H1 (cell line): ENCODE results near the gene CDRT4. TPM values are rescaled to one million over a fixed set of nuclear protein-coding genes. Genes with fewer than 3 reads are reported as not detected.

Experiments used
- CTCF ChIA-PET: fragments of 300-600 bp; sonication (Branson Sonifier 250); formaldehyde crosslinking; loops from one replicate; lab custom pipeline; 2021; ENCODE audit not compliant: partially characterized antibody; lab: Charles Lee
- POLR2A ChIA-PET: fragments of 300-600 bp; sonication (Branson Sonifier 250); formaldehyde crosslinking; loops from one replicate; lab custom pipeline; 2021; ENCODE audit warnings: inconsistent platforms; ENCODE audit not compliant: partially characterized antibody; lab: Charles Lee
- DNase-seq, 2 experiments: peaks; one replicate each; pipeline versions ENCODE4 v3.0.0 to v3.0.0-alpha.2; 2010 to 2022; ENCODE audit warnings: low spot score in 2 of 2, low read depth in 1 of 2, mixed read lengths in 1 of 2
- FAIRE-seq: peaks from 2 replicates; lab custom pipeline; 2011; peaks lifted over from hg19 to GRCh38; lab: Jason Lieb, UNC
- H2AFZ ChIP-seq: 2 replicates; pipeline ENCODE4 v1.8.1; 2012; ENCODE audit warnings: low read length, inconsistent platforms
- H2AK5ac ChIP-seq: 2 replicates; pipeline ENCODE4 v1.6.1; 2013; ENCODE audit warnings: low read depth, low read length
- H2BK120ac ChIP-seq: replicated peaks from 2 replicates; pipeline ENCODE3; 2013; ENCODE audit warnings: low read depth, low read length, inconsistent platforms
- H2BK12ac ChIP-seq: 2 replicates; pipeline ENCODE4 v1.6.1; 2013; ENCODE audit warnings: low read depth, low read length
- H2BK15ac ChIP-seq: 2 replicates; pipeline ENCODE4 v1.6.1; 2013; ENCODE audit warnings: low read length
- H2BK20ac ChIP-seq: 2 replicates; pipeline ENCODE4 v1.6.1; 2013; ENCODE audit warnings: low read length
- H2BK5ac ChIP-seq: 2 replicates; pipeline ENCODE4 v1.6.1; 2013; ENCODE audit warnings: low read depth, low read length
- H3K14ac ChIP-seq: 2 replicates; pipeline ENCODE4 v1.6.1; 2013; ENCODE audit warnings: inconsistent platforms; ENCODE audit not compliant: insufficient read length
- H3K18ac ChIP-seq: 2 replicates; pipeline ENCODE4 v1.6.1; 2013; ENCODE audit warnings: low read length; ENCODE audit errors: extremely low read depth
- H3K23ac ChIP-seq: 2 replicates; pipeline ENCODE4 v1.6.1; 2013; ENCODE audit warnings: inconsistent platforms; ENCODE audit not compliant: insufficient read length
- H3K23me2 ChIP-seq: 2 replicates; pipeline ENCODE4 v1.6.1; 2013; ENCODE audit warnings: low read depth, low read length
- H3K27ac ChIP-seq: 2 replicates; pipeline ENCODE4 v1.6.1; 2011; ENCODE audit warnings: low read depth, low read length, inconsistent platforms
- H3K27me3 ChIP-seq, 4 experiments: replicated peaks in 1 of 4; 1 replicate in 1 of 4; 2 replicates in 3 of 4; pipeline versions ENCODE4 v1.6.1 to v1.8.1; 2011 to 2013; ENCODE audit warnings: low read length in 3 of 4, mild to moderate bottlenecking in 3 of 4, inconsistent platforms in 2 of 4, mixed read lengths in 2 of 4, moderate library complexity in 1 of 4; ENCODE audit not compliant: control insufficient read depth in 3 of 4, insufficient read depth in 3 of 4; ENCODE audit errors: extremely low read depth in 1 of 4
- H3K36me3 ChIP-seq, 4 experiments: 2 replicates each; pipeline versions ENCODE4 v1.6.1 to v1.8.1; 2011 to 2013; ENCODE audit warnings: mild to moderate bottlenecking in 4 of 4, low read length in 3 of 4, moderate library complexity in 2 of 4, control low read depth in 1 of 4, inconsistent platforms in 1 of 4; ENCODE audit not compliant: insufficient read depth in 4 of 4, control insufficient read depth in 2 of 4
- H3K4ac ChIP-seq: replicated peaks from 2 replicates; pipeline ENCODE3; 2013; ENCODE audit warnings: low read length, low read depth, mixed read lengths, inconsistent platforms; ENCODE audit not compliant: insufficient read length
- H3K4me1 ChIP-seq, 4 experiments: replicated peaks in 1 of 4; 1 replicate in 1 of 4; 2 replicates in 3 of 4; pipeline versions ENCODE4 v1.6.1 to v1.8.1; 2011 to 2013; ENCODE audit warnings: low read length in 3 of 4, inconsistent platforms in 2 of 4, mixed read lengths in 1 of 4; ENCODE audit not compliant: insufficient read depth in 4 of 4, control insufficient read depth in 3 of 4
- H3K4me2 ChIP-seq, 2 experiments: 2 replicates each; pipeline versions ENCODE4 v1.6.1 to v1.8.1; 2011 to 2013; ENCODE audit warnings: low read depth in 2 of 2, low read length in 2 of 2, control low read depth in 1 of 2, inconsistent platforms in 1 of 2, mild to moderate bottlenecking in 1 of 2; ENCODE audit not compliant: insufficient read depth in 1 of 2
- H3K4me3 ChIP-seq, 4 experiments: fragments of 200-600, 300-600 bp in 1 of 4; sonication (generic), shearing (Covaris generic), sonication (Bioruptor Twin) in 1 of 4; 2 replicates each; pipeline versions ENCODE4 v1.5.1 to v1.8.1; 2011 to 2016; ENCODE audit warnings: low read length in 4 of 4, low read depth in 3 of 4, control low read depth in 2 of 4, inconsistent platforms in 2 of 4, mild to moderate bottlenecking in 2 of 4, mixed read lengths in 1 of 4, moderate library complexity in 1 of 4; ENCODE audit not compliant: insufficient read depth in 2 of 4; ENCODE audit errors: extremely low read depth in 1 of 4
- H3K56ac ChIP-seq: replicated peaks from 2 replicates; pipeline ENCODE3; 2013; ENCODE audit warnings: low read depth, mild to moderate bottlenecking, mixed read lengths, low read length, inconsistent platforms; ENCODE audit not compliant: insufficient read length
- H3K79me1 ChIP-seq: 2 replicates; pipeline ENCODE4 v1.6.1; 2013; ENCODE audit warnings: low read depth, low read length, control low read depth
- H3K79me2 ChIP-seq, 2 experiments: 2 replicates each; pipeline versions ENCODE4 v1.6.1 to v1.8.1; 2012 to 2013; ENCODE audit warnings: low read length in 2 of 2, mild to moderate bottlenecking in 2 of 2, inconsistent platforms in 1 of 2; ENCODE audit not compliant: insufficient read depth in 2 of 2, control insufficient read depth in 1 of 2
- H3K9ac ChIP-seq, 4 experiments: replicated peaks in 1 of 4; 1 replicate in 1 of 4; 2 replicates in 3 of 4; pipeline versions ENCODE4 v1.6.1 to v1.8.1; 2011 to 2013; ENCODE audit warnings: low read depth in 3 of 4, low read length in 3 of 4, control low read depth in 2 of 4, mild to moderate bottlenecking in 2 of 4, moderate library complexity in 2 of 4, inconsistent platforms in 1 of 4; ENCODE audit errors: extremely low read depth in 1 of 4
- H3K9me3 ChIP-seq, 2 experiments: 2 replicates each; pipeline versions ENCODE4 v1.6.1 to v1.8.1; 2012 to 2013; ENCODE audit warnings: mild to moderate bottlenecking in 2 of 2, moderate library complexity in 2 of 2, control low read depth in 1 of 2, inconsistent platforms in 1 of 2, low read depth in 1 of 2, low read length in 1 of 2, mixed read lengths in 1 of 2; ENCODE audit not compliant: insufficient read depth in 2 of 2
- H4K20me1 ChIP-seq, 2 experiments: replicated peaks in 1 of 2; 2 replicates each; pipeline versions ENCODE3 to v1.8.1; 2011 to 2013; ENCODE audit warnings: inconsistent platforms in 2 of 2, low read length in 2 of 2, mild to moderate bottlenecking in 1 of 2; ENCODE audit not compliant: insufficient read depth in 2 of 2, control insufficient read depth in 1 of 2
- H4K5ac ChIP-seq: 2 replicates; pipeline ENCODE4 v1.6.1; 2013; ENCODE audit warnings: low read length, low read depth, mixed read lengths, inconsistent platforms; ENCODE audit not compliant: insufficient read length
- H4K8ac ChIP-seq: 2 replicates; pipeline ENCODE4 v1.8.0; 2013; ENCODE audit warnings: mild to moderate bottlenecking, moderate library complexity, low read length, inconsistent platforms; ENCODE audit not compliant: insufficient read depth; ENCODE audit errors: extremely low read depth
- H4K91ac ChIP-seq: replicated peaks from 2 replicates; pipeline ENCODE3; 2013; ENCODE audit warnings: low read length, mixed read lengths, inconsistent platforms; ENCODE audit not compliant: insufficient read length
- SIX5 ChIP-seq: IDR thresholded peaks from 2 replicates; pipeline ENCODE4 v1.6.1; 2011; ENCODE audit warnings: mild to moderate bottlenecking, low read depth, low read length
- SRF ChIP-seq: IDR thresholded peaks from 2 replicates; pipeline ENCODE4 v1.6.1; 2011; ENCODE audit warnings: mild to moderate bottlenecking, low read depth, low read length, moderate library complexity
- ZNF274 ChIP-seq: IDR thresholded peaks from 2 replicates; pipeline ENCODE4 v1.7.0; 2012; ENCODE audit warnings: low read length, borderline replicate concordance; ENCODE audit errors: extremely low read depth
- WGBS, 2 experiments: shearing (Covaris generic) in 1 of 2; methylation state at CpG; one replicate each; pipeline versions ENCODE4 v1.1.6 to v1.1.7; 2013 to 2015; ENCODE audit warnings: low lambda C conversion rate in 2 of 2, mixed read lengths in 2 of 2, inconsistent platforms in 1 of 2, low coverage in 1 of 2, missing lambda C conversion rate in 1 of 2; ENCODE audit not compliant: insufficient replicate concordance in 2 of 2, insufficient coverage in 1 of 2, insufficient read length in 1 of 2; ENCODE audit errors: extremely low coverage in 1 of 2, missing lambda C conversion rate in 1 of 2; 5-methylcytosine and 5-hydroxymethylcytosine counted together
- polyA plus RNA-seq, 7 experiments: library from polyadenylated mRNA; depleted of rRNA in 3 of 7; stranded (reverse) in 5 of 7; unstranded in 2 of 7; fragments of >200 nt in 5 of 7; fragments of 200-250 nt in 2 of 7; gene quantifications; 1 replicate in 5 of 7; 2 replicates in 1 of 7; 4 replicates in 1 of 7; pipeline versions ENCODE4 v1.2.1 to v1.2.3, GENCODE V29; 2011 to 2013; ENCODE audit warnings: missing spikeins in 2 of 7, mixed read lengths in 2 of 7
- total RNA-seq: library from RNA; stranded (reverse); fragmentation: NEBNext Ultra II Directional; extraction: Animal tissue kit (Norgen Biotek cat#: 25700); gene quantifications from 2 replicates; pipeline ENCODE4 v1.2.1, GENCODE V29; 2021

Gene CDRT4
- total and polyA plus RNA-seq, 2 of the 8 experiments (the other 6 are each of a cell fraction or from before 2014, with no cell fraction given), result 2.6 to 5.6 TPM

DNA sequence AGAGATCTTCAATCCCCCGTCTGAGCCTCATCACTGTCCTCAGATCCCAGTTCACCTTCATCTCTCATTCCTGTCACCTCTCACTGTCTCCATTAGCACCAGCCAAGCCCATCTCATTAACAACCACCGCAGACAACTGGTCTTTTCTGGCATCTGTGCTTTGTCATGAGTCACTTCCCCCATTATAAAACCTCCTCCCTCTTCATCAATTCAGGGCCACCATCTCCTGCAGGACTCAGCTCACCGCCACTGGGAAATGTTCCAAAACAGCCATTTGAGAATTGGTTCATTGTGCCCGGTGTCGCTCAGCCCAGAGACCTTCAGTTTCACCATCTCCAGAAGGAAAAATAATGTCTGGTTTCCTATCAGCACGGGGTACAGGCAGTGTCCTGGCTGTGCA lies 69.1 kb downstream of the CDRT4 start:
- 95% methylated on average over 6 of the region's 6 CpGs; no CpG with 5 or more reads in 1 of the 2 experiments for WGBS, 2 experiments
- no peak overlapping the region for H4K91ac ChIP-seq
- no peak overlapping the region for H3K4me3 ChIP-seq
- ChIA-PET CTCF (interaction anchor here (1.0 to 1.5 kb wide), 4 partner anchors 8 to 104 kb away, joined by 3 to 5 read pairs (median 4); no protein-coding TSS in a partner anchor), POLR2A (no interaction called here)
- H3K18ac ChIP-seq, result no peak overlapping the region
- no peaks in the 10 kb centered on the region for H3K23me2 ChIP-seq
- H3K79me1 ChIP-seq, result no peaks in the 10 kb centered on the region
- H2BK20ac ChIP-seq, result no peak overlapping the region
- H2BK12ac ChIP-seq, result no peak overlapping the region
- no peak overlapping the region for H2AK5ac ChIP-seq
- no peak overlapping the region for H2BK15ac ChIP-seq
- H3K4ac ChIP-seq, result no peak overlapping the region
- H3K4me2 ChIP-seq, result no peak overlapping the region
- no peak overlapping the region for H4K5ac ChIP-seq
- H3K56ac ChIP-seq, result no peak overlapping the region
- H4K8ac ChIP-seq, result no peak overlapping the region
- no peak for DNase-seq
- no peak for FAIRE-seq
- no peak overlapping the region for H3K23ac ChIP-seq
- H2AFZ ChIP-seq, result no peak overlapping the region
- H2BK5ac ChIP-seq, result no peak overlapping the region
- H2BK120ac ChIP-seq, result no peak overlapping the region
- no peak overlapping the region for H3K14ac ChIP-seq
- no peaks in the 10 kb centered on the region for H3K27me3 ChIP-seq
- H3K4me1 ChIP-seq, result no peaks in the 10 kb centered on the region
- no peaks in the 10 kb centered on the region for H3K79me2 ChIP-seq
- H3K9me3 ChIP-seq, result no peaks in the 10 kb centered on the region
- TF ChIP-seq SIX5 (no peak), SRF (no peak), ZNF274 (no peak)
- no peaks in the 10 kb centered on the region for H4K20me1 ChIP-seq
- H3K27ac ChIP-seq, result no peak overlapping the region
- no peak overlapping the region for H3K9ac ChIP-seq
- no peaks in the 10 kb centered on the region for H3K36me3 ChIP-seq
